C4-2B (cell line): Measurements from ENCODE around the gene NKPD1.
"Not testable (repeated sequence)": the region's sequence is repeated elsewhere in the genome, so short reads cannot be mapped to it uniquely, and the experiment has no call there.

ENCODE experiments used
- CTCF ChIP-seq: fragments of 450-650 bp; conservative IDR thresholded peaks from 2 replicates; pipeline ENCODE4 v1.5.1; 2017; ENCODE audit warnings: mild to moderate bottlenecking
- ZFX ChIP-seq: fragments of 450-650 bp; IDR thresholded peaks from 2 replicates; pipeline ENCODE4 v1.6.1; 2017

- not testable (repeated sequence) for TF ChIP-seq CTCF, ZFX
Observed at GRCh38 chr19:45118591-45119355, 42.0 kb downstream of the NKPD1 start.
